Measurements from ENCODE around the gene SLC6A11.

Gene SLC6A11

GRCh38 chr3:10985181-10985580, 169.2 kb downstream of the SLC6A11 start:
- no peak for DNase-seq

- DNase-seq = no peak
Measured at GRCh38 chr3:10986592-10986991, 170.6 kb downstream of the SLC6A11 start.

- no peak for DNase-seq
Measured at GRCh38 chr3:10988001-10988665, 172.1 kb downstream of the SLC6A11 start.

- DNase-seq = no peak
Measured at GRCh38 chr3:10988991-10989484, 173.0 kb downstream of the SLC6A11 start.

Data from NCI-H2227 treated with DMSO at 0.1 percent for 48 hours (cell line).